HG02973 (cell line): Measurements from ENCODE around the gene CTNNBIP1.

Source experiments
- ATAC-seq: cut with Tn5 transposase; IDR thresholded peaks from one replicate; pipeline ENCODE4 v1.9.1; 2021; ENCODE audit warnings: moderate library complexity; ENCODE audit not compliant: unreplicated experiment

The CTNNBIP1 gene

DNA sequence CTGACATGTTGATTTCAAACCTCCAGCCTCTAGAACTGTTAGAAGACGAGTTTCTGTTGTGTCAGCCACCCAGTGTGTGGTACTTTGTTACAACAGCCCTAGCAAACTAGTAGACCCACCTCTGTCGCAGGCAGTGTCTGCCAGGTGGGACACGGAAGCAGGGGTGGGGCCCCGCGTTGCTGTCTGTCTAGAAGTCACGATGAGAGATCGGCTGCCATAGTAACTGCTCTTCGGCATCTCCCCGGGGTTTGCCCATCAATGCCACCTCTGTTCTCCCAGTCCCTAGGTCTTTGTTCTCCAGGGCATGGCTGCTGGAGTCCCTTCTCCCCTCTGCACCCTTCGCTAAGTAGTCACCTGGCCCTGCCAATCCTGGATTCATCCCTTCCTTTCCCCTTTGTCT lies 71.1 kb downstream of the CTNNBIP1 start:
- no peak for ATAC-seq

DNA sequence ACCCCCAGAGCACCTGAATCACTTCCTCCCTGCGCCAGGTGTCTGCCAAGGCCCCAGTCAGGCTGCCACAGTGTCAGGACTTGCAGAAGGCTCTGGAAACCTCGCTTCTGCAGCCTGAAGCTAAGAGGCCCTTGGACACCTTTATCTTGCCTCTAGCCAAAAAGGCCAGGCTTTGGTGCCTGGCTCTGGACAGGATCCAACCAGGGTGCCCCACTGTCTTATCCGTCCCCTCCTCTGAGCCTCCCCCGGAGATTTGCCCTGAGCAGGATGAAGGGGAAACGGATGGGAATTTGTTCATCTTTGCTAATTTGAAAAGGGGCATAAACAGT lies 73.5 kb downstream of the CTNNBIP1 start:
- ATAC-seq = no peak

DNA sequence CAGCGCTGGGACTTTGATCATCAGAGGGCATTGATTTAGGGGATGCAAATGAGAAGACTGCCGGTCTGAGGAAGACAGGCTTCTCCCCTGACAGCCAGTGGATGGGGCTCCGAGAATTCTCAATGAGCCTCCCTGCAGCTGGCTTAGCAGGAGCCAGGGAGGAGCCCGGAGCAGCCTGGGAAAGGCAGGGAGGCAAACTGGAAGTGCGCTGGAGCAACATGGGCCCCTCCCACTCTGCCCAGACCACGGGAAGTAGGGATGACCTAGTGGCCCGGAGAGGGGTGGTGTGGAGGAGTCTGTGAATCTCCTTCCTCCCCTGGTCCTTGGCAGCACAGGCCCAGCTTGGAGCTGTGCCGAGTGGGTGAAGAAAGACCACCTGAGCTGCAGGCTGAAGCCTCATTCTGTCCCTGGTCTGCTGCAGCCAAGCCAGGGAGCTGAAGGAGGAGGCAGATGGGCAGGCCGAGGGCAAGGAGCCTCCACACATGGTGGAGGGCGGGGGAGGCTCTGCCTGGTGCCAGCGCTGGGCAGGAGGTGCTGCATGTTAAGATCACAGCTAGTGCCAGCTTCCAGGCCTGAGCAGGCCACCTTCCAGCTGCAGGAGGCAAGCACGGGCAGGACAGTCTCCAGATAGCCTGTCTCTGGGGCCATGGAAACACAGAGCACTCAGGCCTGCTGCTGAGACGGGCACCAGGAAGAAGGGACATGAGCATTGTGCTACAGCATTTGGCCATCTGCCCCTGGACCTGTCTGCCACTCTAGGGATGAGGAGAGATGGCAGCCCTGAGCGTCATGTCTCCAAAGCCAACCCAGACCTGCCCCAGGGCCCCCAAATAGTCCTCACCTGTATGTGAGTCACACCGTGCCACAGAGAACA lies 74.1 kb downstream of the CTNNBIP1 start:
- no peak for ATAC-seq

DNA sequence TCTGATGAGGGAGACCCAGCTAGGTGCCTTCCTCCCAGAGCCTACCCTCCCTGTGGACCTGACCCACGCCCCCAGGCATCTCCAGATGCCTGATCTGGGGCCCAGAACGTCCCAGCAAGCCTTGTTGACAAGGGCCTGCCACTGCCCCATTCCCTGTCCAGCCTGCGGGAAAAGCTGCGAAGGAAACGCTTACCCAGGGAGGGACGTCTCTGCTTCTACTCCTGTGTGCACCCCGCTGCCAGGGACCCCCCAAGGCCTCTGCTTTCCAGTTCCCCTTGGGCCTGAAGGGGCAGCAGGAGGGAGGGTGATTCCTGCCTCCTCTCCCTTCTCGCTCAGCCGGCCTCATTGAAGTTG lies 74.7 kb downstream of the CTNNBIP1 start:
- ATAC-seq = no peak

DNA sequence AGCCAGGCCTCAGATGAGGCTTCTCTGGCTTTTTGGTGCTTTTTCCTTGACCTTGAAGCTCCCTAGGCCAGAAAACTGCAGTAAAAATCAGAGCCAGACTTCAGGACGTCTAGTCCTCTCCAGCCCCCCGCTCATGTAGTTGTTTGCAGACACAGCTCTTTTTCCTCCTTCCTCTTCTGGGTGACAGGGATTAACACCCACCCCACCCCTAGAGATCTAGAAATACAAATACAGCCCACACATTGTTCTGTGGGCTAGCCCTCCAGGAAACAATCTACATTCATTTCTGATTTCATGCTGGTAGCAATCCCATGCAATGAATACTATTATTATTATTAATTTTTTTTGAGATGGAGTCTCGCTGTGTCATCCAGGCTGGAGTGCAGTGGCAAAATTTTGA lies 76.4 kb downstream of the CTNNBIP1 start:
- ATAC-seq = no peak

DNA sequence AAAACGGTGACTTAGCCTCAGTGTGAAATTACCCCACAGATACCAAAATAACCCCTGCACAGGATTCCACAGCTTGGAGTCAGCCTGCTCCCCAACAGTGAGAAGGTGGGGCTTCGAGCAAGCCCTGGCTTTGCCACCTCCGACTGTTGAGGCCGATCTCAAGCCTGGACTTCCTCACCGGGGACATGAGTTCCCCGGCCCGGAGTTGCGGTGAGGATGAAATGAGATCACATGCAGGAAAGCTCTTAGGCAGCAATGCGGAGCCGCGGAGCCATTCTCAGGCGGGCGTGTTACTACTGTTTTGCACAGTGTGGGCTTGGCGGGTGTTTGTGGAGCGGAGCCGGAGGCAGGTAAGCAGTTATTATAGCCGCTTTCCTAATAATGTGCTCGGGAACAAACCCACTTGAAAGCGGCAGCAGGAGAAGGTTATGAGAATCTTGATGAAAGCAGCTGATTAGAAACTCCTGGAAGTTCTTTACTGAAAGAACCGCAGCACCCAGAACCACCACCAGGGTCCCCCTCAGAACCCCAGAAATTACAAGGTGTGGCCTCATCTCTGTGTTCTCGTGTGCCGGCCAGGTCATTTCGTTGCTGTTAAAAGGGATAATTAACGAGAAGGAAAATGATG lies 82.4 kb downstream of the CTNNBIP1 start:
- no peak for ATAC-seq

DNA sequence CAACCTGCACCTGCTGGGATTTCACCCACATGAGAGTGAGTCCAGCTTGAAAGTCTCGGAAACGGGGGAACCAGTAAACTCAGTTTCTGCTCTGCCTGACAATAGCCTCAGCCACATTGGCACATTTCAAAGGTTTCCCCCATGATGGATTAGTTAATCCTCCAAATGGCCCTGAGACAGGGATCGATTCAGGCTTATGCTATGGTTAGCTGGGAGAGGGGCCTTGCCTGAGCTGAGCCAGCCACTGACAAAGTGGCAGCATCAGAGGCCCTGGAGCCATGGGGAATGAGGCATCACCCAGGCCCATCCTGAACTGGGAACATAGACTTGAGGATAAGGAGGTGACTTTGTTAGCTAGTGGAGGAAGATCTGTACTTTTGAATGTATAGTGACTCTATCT lies 83.5 kb downstream of the CTNNBIP1 start:
- ATAC-seq = no peak

DNA sequence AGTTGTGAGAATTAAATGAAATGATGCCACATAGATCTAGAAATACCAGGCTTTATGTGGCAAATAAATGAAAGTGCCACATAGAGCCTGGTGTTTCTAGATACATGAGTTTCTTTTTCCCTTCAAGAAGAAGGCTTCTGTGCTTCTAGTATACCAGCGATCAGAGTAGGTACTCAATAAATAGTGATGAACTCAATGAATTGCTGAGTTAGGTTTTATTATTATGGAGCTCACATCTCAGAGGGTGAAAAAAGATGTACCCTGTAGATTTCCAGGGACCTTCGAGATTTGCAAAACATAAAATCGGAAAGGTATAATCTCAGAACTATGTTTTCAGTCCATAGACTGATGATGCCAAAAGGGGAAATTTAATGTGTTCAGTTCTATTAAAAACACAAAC lies 84.0 kb downstream of the CTNNBIP1 start:
- ATAC-seq = no peak

DNA sequence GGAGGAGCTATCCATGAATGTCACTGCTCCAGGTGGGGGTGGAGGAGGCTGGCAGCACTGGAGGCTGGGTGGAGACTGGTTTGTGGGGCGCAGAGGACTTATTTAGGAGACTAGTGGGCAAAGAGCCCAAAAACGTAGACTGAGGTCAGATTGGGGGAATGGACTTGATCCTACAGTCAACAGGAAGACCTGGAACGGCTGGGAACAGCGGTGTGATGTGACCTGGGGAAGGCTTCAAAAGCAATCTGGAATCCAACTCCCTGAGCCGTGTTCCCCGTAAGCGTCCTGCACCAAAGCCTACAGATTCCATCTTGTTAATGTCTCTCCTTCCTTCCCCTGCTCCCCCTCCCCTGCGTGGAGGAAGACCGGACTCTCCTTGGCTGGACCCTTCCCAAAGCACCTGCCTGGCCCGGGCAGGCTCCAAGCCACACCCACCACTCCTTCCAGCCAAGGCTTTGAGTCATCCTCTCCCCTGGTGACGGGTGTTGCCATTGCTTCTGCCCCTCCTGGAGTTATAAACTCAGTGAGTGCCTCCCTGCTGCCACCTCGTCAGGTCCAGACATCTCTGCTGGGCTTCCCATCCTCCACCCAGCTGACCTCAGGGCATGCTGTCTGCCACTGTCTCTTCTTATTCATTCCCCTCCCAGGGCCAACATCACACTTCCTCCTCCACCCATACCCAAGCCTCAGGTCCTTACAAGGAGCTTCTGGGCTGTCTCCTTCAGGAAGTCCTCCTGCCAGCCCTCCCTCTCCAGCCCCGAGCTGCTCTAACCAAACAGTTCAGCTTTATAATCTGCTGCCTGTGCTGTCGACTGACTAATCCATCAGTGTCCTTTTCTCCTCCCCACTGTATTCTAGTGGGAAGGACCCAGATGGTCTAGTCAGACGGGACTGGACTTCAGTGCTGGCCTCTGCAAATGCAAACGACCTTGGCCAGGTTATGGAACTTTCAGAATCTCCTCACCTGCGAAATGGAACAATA lies 84.7 kb downstream of the CTNNBIP1 start:
- ATAC-seq = no peak

DNA sequence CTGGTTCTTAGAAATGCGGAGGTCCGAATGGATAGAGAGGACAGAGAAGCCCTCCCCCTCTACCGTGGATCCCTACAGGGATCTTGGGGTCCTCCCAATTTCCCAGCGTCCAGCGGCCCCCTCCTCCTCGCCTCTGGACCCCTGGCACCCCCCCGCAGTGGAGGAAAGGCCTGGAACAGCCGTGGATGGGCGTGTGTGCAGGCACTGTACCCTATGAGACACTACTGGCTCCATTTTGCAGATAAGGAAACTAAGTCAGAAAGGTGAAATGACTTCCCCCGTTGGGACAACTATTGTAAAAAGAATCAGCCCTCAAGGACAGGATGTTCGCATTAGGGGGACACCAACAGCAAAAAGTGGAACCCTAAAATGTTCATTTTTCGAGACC lies 85.4 kb downstream of the CTNNBIP1 start:
- ATAC-seq = no peak

DNA sequence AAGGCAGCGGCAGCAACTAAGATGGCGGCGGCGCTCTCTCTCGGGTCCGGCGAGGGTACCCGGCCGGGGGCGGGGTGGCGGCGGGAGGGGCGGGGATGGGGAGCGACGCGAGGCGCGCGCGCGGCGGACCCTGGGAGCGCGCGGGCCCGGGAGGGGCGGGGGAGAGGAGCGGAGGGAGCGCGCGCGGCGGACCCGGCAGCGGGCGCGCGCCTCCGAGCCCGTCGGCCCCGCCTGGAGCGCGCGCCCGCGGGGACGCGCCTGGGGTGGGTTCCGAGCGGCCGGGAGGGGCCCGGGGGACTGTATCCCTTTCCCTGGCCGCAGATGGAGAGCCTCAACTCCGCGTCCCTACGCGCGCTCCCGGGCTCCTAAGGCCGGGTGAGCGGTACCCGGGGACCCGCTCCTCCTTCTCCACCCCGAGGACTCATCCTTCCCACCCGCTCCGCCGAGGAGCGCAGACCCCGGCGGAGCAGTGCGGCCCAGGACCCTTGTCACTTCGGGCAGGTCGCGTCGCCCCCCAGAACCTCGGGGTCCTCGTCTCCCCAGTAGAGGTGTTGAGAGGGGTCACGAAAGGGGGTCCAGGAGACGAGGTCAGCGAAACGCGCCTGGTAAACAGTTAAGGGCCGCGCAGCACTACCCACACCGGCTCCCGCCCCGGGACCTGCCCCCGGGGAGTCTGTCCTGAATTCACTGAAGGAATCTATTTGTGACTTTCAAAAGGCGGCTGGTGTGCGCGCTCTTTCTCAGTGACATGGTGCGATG lies 85.9 kb downstream of the CTNNBIP1 start, which contains the start of gene CLSTN1:
Gene CLSTN1 (minus strand): TSS at position 23 of the 759 bp plus-strand sequence. CDS start 232 bp downstream, outside the sequence.
- no peak for ATAC-seq

DNA sequence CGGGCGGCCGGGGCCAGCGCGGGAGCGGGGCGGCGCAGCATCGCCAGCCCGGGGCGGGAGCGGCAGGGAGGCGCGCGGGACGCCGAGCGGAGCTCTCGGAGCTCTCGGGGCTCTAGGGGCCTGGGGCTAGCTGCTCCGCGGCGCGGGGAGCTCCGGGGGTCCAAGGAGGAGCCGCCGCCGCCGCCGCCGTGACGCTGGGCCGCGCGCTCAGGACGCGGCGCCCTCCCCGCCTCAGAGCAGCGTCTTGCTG lies 86.5 kb downstream of the CTNNBIP1 start:
- ATAC-seq = no peak

DNA sequence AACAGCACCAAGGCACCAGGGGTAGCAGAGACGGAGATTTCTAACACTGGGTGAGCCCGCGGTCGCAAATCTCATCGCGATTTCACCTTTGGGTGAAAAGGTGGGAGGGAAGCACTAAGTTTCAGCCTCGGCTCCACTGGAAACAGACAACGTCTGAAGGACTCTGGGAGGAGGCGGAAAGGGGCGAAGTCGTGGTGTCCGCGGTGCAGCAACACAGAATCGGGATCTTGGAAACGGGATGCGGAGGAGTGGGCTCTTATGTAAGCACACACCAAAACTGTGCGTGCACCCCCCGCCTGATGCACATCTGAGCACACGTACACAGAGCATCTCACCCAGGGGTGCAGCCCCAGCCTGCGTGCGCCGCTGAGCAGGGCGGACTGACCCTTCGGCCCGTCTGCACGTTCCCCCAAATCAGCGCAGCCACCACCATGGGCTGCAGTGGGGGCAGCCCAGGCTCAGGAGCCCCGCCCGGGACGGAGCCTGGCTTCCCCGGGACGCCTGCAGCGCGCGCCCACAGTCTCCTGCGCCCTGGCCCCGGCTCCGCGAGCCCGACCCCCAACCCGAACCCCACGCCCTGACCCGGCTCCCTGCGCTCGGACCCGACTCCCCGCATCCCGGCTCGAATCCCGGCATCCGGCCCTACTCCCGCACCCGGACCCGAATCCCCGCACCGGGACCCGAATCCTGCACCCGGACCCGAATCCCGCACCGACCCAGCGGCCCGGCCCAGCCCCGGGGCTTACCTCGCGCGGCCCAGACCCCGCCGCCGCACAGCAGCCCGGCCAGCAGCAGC lies 87.0 kb downstream of the CTNNBIP1 start:
- no peak for ATAC-seq

DNA sequence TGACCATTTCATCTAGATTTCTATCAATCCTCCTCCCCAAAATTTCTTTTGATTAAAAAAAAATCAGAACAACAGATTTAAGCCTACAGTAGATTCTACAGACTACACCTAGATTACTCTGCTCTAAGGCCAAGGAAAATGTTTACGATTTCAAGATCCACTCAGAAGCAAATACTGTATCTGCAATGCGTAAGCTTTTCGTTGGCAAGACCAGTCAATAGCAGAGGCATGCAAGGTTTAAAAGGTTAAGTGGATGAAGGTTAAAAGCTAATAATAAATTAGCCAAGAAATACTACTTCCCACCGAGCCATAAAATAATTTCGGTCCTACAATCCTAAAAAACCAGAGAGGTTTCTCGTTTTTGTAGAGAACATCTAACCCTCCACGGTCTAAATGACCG lies 87.6 kb downstream of the CTNNBIP1 start:
- ATAC-seq = no peak

DNA sequence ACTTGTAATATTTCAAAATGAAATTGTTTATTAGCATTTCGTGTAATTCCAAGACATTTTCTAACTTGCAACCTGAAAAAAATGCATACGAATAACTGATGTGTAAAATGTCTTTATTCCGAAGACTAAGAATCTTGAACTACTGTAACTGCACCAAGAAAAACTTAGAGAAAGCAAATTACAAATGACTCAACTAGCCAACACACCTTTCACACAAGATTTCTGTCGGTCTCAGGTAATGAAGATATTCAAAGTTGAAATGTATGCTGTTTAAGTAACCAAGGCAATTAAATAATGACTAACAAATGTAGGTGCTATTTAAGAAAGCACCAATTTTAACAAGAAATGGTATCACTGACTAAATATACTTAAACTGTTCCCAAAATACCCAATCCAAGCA lies 88.4 kb downstream of the CTNNBIP1 start:
- no peak for ATAC-seq

DNA sequence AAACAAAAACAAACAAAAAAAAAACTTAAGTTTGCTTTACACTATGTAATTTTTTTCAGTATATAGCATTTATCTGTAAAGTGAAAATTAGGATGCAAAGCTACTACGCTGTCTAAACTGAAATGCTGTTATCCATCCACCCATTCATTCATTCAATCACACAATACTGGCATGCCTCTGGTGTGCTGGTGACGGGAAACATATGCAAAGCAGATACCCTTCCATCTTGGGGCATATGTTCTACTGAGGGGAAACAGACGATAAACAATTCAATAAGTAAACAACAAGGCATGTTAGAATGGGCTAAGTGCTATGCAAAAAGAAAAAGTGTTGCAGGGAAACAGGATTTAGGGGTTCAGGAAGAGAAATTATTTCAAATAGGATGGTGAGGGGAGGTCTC lies 89.5 kb downstream of the CTNNBIP1 start:
- no peak for ATAC-seq

DNA sequence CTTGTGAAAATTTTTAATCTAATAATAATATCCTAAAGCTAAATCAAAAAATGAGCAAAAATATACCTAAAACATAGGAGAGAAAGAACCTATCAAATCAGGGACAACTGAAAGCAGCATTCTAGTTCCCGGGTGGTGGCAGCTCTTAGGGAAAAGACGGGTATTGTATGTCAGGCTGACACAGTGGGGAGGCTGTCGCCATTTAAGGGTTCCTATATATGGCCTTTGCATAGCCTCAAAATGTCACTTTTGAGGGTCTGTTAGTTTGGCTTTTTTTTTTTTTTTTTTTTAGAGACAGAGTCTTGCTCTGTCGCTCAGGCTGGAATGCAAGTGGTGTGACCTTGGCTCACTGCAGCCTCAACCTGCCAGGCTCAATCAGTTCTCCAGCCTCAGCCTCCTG lies 92.3 kb downstream of the CTNNBIP1 start:
- ATAC-seq = no peak

DNA sequence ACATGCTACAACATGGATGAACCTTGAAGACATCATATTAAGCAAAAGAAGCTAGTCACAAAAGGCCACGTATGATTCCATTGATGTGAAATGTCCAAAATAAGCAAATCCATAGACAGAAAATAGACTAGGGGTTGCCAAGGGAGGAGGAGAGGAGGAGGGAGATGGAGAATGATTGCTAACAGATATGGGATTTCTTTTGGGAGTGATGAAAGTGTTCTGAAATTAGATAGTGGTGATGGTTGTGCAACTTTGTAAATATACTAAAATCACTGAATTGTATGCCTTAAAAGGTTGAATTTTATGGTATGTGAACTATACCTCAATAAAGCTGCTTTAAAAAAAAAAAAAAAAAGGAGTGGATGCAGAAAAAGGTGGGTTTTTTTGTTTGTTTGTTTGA lies 93.9 kb downstream of the CTNNBIP1 start:
- no peak for ATAC-seq

DNA sequence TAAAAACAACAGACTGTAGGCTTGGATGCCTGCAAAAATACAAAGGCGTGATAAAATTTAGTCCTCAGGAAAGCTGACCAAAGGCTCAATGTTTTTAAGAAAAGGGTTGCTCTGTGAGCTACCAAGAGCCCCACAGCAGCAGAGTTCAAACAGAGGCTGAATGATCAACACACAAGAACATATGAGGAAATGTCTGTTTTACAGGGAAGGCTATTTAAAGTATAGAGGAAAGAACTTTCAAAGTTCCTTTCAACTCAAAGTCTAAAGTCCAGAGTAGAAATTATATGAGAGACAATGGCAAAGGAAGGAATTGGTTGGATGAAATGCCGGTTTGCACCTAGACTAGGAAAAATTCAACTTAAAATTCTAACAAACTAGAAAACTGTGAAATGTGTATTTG lies 94.9 kb downstream of the CTNNBIP1 start:
- no peak for ATAC-seq

DNA sequence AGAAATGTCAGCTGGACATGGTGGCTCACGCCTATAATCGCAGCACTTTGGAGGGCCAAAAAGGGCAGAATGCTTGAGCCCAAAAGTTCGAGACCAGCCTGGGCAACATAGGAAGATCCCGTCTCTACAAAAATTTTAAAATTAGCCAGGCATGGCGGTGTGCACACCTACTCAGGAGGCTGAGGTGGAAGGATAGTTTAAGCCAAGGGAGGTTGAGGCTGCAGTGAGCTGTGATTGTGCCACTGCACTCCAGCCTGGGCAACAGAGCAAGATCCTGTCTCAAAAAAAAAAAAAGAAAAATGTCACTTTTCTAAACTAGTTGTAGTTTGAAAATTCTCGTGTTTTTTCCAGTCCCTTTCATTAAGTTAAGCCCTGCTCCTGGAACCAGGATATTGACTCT lies 95.5 kb downstream of the CTNNBIP1 start:
- ATAC-seq = no peak
